Fibroblast of skin of back (primary cell): ENCODE data around the gene RRAGB. TPM values are rescaled to one million over a fixed set of nuclear protein-coding genes. Genes with fewer than 3 reads are reported as not detected.
"Not testable (repeated sequence)": the region's sequence is repeated elsewhere in the genome, so short reads cannot be mapped to it uniquely, and the experiment has no call there.

Source experiments
- DNase-seq: peaks from one replicate; pipeline ENCODE4 v3.0.0-alpha.2; 2013
- polyA plus RNA-seq, 2 experiments: library from polyadenylated mRNA; unstranded; fragments of 120-200 nt; gene quantifications; one replicate each; pipeline ENCODE4 v1.2.1, GENCODE V29; 2013; ENCODE audit not compliant: insufficient read length in 2 of 2

Gene RRAGB
- 7.8 TPM for polyA plus RNA-seq (2013, experiment 1 of 2; ENCODE audit: insufficient read length)
- 11.6 TPM for polyA plus RNA-seq (2013, experiment 2 of 2; ENCODE audit: insufficient read length)

- peak; percentile 94 for DNase-seq
These were observed at the start of gene RRAGB for GRCh38 chrX:55717521-55718497. Gene RRAGB (plus strand): TSS chrX:55717749. CDS start chrX:55718328, 579 bp downstream.

- DNase-seq: no peak
These were observed 49.5 kb upstream of the RRAGB start for GRCh38 chrX:55668084-55668483.

GRCh38 chrX:55688579-55688978, 29.0 kb upstream of the RRAGB start:
- DNase-seq: not testable (repeated sequence)

GRCh38 chrX:55695227-55696018, 22.1 kb upstream of the RRAGB start:
- no peak for DNase-seq

GRCh38 chrX:55697381-55697780, 20.2 kb upstream of the RRAGB start:
- no peak for DNase-seq

GRCh38 chrX:55702671-55703070, 14.9 kb upstream of the RRAGB start:
- DNase-seq: no peak

- not testable (repeated sequence) for DNase-seq
These were observed 14.1 kb upstream of the RRAGB start for GRCh38 chrX:55703436-55703835.

GRCh38 chrX:55705066-55705465, 12.5 kb upstream of the RRAGB start:
- not testable (repeated sequence) for DNase-seq

GRCh38 chrX:55709735-55710134, 7.8 kb upstream of the RRAGB start:
- peak; percentile 2 for DNase-seq

- peak; percentile 66 for DNase-seq
These were observed 6.8 kb upstream of the RRAGB start for GRCh38 chrX:55710701-55711100.

- DNase-seq: no peak
These were observed 3.9 kb upstream of the RRAGB start for GRCh38 chrX:55713631-55714030.

GRCh38 chrX:55714161-55714560, 3.4 kb upstream of the RRAGB start:
- no peak for DNase-seq

- no peak for DNase-seq
These were observed 1.7 kb upstream of the RRAGB start for GRCh38 chrX:55715847-55716246.

GRCh38 chrX:55716937-55717336, 612 bp upstream of the RRAGB start:
- no peak for DNase-seq

GRCh38 chrX:55731826-55732225, 14.3 kb downstream of the RRAGB start:
- no peak for DNase-seq

GRCh38 chrX:55738969-55739368, 21.4 kb downstream of the RRAGB start:
- no peak for DNase-seq

- no peak for DNase-seq
These were observed 25.1 kb downstream of the RRAGB start for GRCh38 chrX:55742649-55743048.

- not testable (repeated sequence) for DNase-seq
These were observed 30.9 kb downstream of the RRAGB start for GRCh38 chrX:55748463-55748862.

- DNase-seq: no peak
These were observed 32.7 kb downstream of the RRAGB start for GRCh38 chrX:55750256-55750655.

GRCh38 chrX:55754861-55755294, 37.3 kb downstream of the RRAGB start:
- DNase-seq: no peak

- peak; percentile 5 for DNase-seq
These were observed 40.5 kb downstream of the RRAGB start for GRCh38 chrX:55758033-55758432.

- DNase-seq: no peak
These were observed 41.9 kb downstream of the RRAGB start for GRCh38 chrX:55759478-55759877.

GRCh38 chrX:55767100-55767499, 49.6 kb downstream of the RRAGB start:
- DNase-seq: peak; percentile 31
